A549 (cell line): ENCODE data around the gene CDC5L. TPM values are rescaled to one million over a fixed set of nuclear protein-coding genes. Genes with fewer than 3 reads are reported as not detected.

Source experiments
- ATAC-seq, 2 experiments: fragments of 200-7000 bp in 1 of 2; fragments of >200 bp in 1 of 2; cut with Nextera tagmentation in 1 of 2; cut with Tn5 transposase in 1 of 2; 3 replicates each; pipeline versions ENCODE4 v1.8.0 to v1.9.1; 2018 to 2020; ENCODE audit warnings: mild to moderate bottlenecking in 1 of 2, moderate library complexity in 1 of 2
- CTCF ChIA-PET: fragments of 300-600 bp; sonication (Branson Sonifier 250); formaldehyde crosslinking; extraction: SDS; loops from one replicate; lab custom pipeline; 2021; ENCODE audit warnings: antibody characterized with exemption, inconsistent platforms; lab: Yijun Ruan, JAX
- POLR2A ChIA-PET: fragments of 350-600 bp; formaldehyde crosslinking; extraction: SDS; loops from one replicate; lab custom pipeline; 2021; ENCODE audit warnings: antibody characterized with exemption, inconsistent platforms; lab: Yijun Ruan, JAX
- DNase-seq, 2 experiments: peaks; one replicate each; pipeline versions ENCODE4 v3.0.0 to v3.0.0-alpha.2; 2011 to 2016; ENCODE audit warnings: low read depth in 1 of 2, low spot score in 1 of 2
- FAIRE-seq: peaks from 2 replicates; lab custom pipeline; 2011; peaks lifted over from hg19 to GRCh38; lab: Jason Lieb, UNC
- H3K27ac ChIP-seq, 2 experiments: fragments of >200 bp; sonication (Bioruptor Twin); formaldehyde crosslinking; 3 replicates each; pipeline ENCODE4 v1.5.1; 2016 to 2017
- H3K4me1 ChIP-seq: fragments of >200 bp; sonication (Bioruptor Twin); formaldehyde crosslinking; 3 replicates; pipeline ENCODE4 v1.6.1; 2016
- H3K4me2 ChIP-seq: fragments of >200 bp; sonication (Bioruptor Twin); formaldehyde crosslinking; 3 replicates; pipeline ENCODE4 v1.6.1; 2016
- H3K4me3 ChIP-seq: fragments of >200 bp; sonication (Bioruptor Twin); formaldehyde crosslinking; 3 replicates; pipeline ENCODE4 v1.5.1; 2016
- H3K9me3 ChIP-seq: fragments of >200 bp; sonication (Bioruptor Twin); formaldehyde crosslinking; 3 replicates; pipeline ENCODE4 v1.6.1; 2016
- CBX2 ChIP-seq: fragments of 200-600 bp; sonication (generic); IDR thresholded peaks from 2 replicates; pipeline ENCODE4 v1.6.1; 2016; ENCODE audit warnings: low read depth, mild to moderate bottlenecking, borderline replicate concordance
- EP300 ChIP-seq, 2 experiments: fragments of >200 bp; sonication (Bioruptor Twin); formaldehyde crosslinking; IDR thresholded peaks; 2 replicates in 1 of 2; 3 replicates in 1 of 2; pipeline ENCODE4 v1.6.1; 2016 to 2017
- ESRRA ChIP-seq: fragments of 150-350 bp; IDR thresholded peaks from 2 replicates; pipeline ENCODE4 v1.6.1; 2014; ENCODE audit warnings: mild to moderate bottlenecking, low read length, borderline replicate concordance
- FOSB ChIP-seq: fragments of 250-450 bp; sonication (Bioruptor Pico); IDR thresholded peaks from 2 replicates; pipeline ENCODE4 v1.5.0; 2020; ENCODE audit warnings: mild to moderate bottlenecking, moderate library complexity
- FOXS1 ChIP-seq: fragments of 250-450 bp; sonication (Bioruptor Pico); IDR thresholded peaks from 2 replicates; pipeline ENCODE4 v1.5.0; 2020; ENCODE audit warnings: mild to moderate bottlenecking, moderate library complexity
- GATA3 ChIP-seq: IDR thresholded peaks from 2 replicates; pipeline ENCODE4 v1.6.1; 2012; ENCODE audit warnings: borderline replicate concordance
- HOXB5 ChIP-seq: fragments of 250-450 bp; sonication (Bioruptor Pico); IDR thresholded peaks from 2 replicates; pipeline ENCODE4 v1.5.0; 2020; ENCODE audit warnings: mild to moderate bottlenecking, moderate library complexity
- KDM5A ChIP-seq: fragments of 200-600 bp; sonication (generic); IDR thresholded peaks from 2 replicates; pipeline ENCODE4 v1.6.1; 2016; ENCODE audit warnings: antibody characterized with exemption, mild to moderate bottlenecking
- MYC ChIP-seq: IDR thresholded peaks from 2 replicates; pipeline ENCODE4 v1.6.1; 2012; ENCODE audit warnings: mild to moderate bottlenecking, inconsistent platforms, low read length, improper control_type of control experiment, borderline replicate concordance
- NPAS2 ChIP-seq: fragments of 250-450 bp; sonication (Bioruptor Pico); IDR thresholded peaks from 2 replicates; pipeline ENCODE4 v1.8.0; 2022; ENCODE audit warnings: mild to moderate bottlenecking, moderate library complexity, borderline replicate concordance
- PBX3 ChIP-seq: IDR thresholded peaks from 2 replicates; pipeline ENCODE4 v1.6.1; 2012
- PHF8 ChIP-seq: fragments of 200-600 bp; sonication (generic); IDR thresholded peaks from 2 replicates; pipeline ENCODE4 v1.6.1; 2016; ENCODE audit warnings: low read depth, mild to moderate bottlenecking, antibody characterized with exemption, moderate library complexity, borderline replicate concordance
- POLR2A ChIP-seq: IDR thresholded peaks from 2 replicates; pipeline ENCODE4 v1.6.1; 2012; ENCODE audit warnings: mild to moderate bottlenecking, low read length
- REST ChIP-seq: fragments of 200-600 bp; sonication (generic); IDR thresholded peaks from 2 replicates; pipeline ENCODE4 v1.6.1; 2016; ENCODE audit warnings: antibody characterized with exemption, mild to moderate bottlenecking, moderate library complexity
- SMC3 ChIP-seq: fragments of >200 bp; sonication (Bioruptor Twin); formaldehyde crosslinking; IDR thresholded peaks from 3 replicates; pipeline ENCODE4 v1.6.1; 2018; ENCODE audit warnings: inconsistent platforms
- WGBS: methylation state at CpG from one replicate; pipeline ENCODE4 v1.1.6; 2017; ENCODE audit errors: missing lambda C conversion rate; 5-methylcytosine and 5-hydroxymethylcytosine counted together
- polyA plus RNA-seq, 4 experiments: library from polyadenylated mRNA; depleted of rRNA in 3 of 4; stranded (reverse); fragments of >200 nt; fragmentation: RNase III in 1 of 4; extraction: RNeasy Plus Mini Kit Qiagen cat#74134 plus additional on column Dnase treatment in 1 of 4; gene quantifications; 2 replicates in 3 of 4; 3 replicates in 1 of 4; pipeline ENCODE4 v1.2.3, GENCODE V29; 2011 to 2017
- TF ChIP-seq, protein P1 (sequence below): fragments of >200 bp; sonication (Bioruptor Twin); formaldehyde crosslinking; IDR thresholded peaks from 3 replicates; pipeline ENCODE4 v1.5.1; 2016
- TF ChIP-seq, protein P2 (sequence below): fragments of 450-650 bp; IDR thresholded peaks from 2 replicates; pipeline ENCODE4 v1.6.1; 2014; ENCODE audit warnings: antibody characterized with exemption

The CDC5L gene
- polyA plus RNA-seq, 2 of the 4 experiments (the other 2 are of a cell fraction), result 12.8 to 20.5 TPM

- TF ChIP-seq, protein P1, sequence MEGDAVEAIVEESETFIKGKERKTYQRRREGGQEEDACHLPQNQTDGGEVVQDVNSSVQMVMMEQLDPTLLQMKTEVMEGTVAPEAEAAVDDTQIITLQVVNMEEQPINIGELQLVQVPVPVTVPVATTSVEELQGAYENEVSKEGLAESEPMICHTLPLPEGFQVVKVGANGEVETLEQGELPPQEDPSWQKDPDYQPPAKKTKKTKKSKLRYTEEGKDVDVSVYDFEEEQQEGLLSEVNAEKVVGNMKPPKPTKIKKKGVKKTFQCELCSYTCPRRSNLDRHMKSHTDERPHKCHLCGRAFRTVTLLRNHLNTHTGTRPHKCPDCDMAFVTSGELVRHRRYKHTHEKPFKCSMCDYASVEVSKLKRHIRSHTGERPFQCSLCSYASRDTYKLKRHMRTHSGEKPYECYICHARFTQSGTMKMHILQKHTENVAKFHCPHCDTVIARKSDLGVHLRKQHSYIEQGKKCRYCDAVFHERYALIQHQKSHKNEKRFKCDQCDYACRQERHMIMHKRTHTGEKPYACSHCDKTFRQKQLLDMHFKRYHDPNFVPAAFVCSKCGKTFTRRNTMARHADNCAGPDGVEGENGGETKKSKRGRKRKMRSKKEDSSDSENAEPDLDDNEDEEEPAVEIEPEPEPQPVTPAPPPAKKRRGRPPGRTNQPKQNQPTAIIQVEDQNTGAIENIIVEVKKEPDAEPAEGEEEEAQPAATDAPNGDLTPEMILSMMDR, result no peak
- TF ChIP-seq SMC3, result no peak
- TF ChIP-seq KDM5A, result no peak
Observed at GRCh38 chr6:44388135-44388487, 605 bp downstream of the CDC5L start (continued).

DNA sequence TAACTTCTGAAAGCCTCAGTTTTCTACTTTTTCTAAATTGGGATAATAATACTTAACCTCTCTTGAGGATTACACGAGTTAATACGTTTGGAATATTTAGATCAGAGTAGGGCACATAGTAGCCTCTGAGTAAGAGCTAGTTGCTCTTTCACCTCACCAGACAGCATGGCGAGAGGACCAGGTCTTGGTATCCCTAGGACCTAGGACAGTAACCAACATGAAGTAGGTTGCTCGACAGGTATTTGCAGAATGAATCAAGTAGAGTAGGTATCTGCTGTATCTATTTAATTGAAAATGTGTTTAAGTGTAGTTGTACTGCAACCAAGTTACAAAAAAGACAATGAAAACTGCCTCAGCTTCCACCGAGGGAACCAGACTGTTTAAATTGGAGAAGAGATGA is 1.4 kb downstream of the CDC5L start:
- 48% methylated on average over 5 of the region's 5 CpGs for WGBS

More for the DNA sequence above, 1.4 kb downstream of the CDC5L start:
- DNase-seq (no peak), ATAC-seq (no peak), FAIRE-seq (no peak)
- Histone ChIP-seq H3K4me1 (peaks cover 25% of the 10 kb centered on the region), H3K4me3 (peak overlapping the region; percentile 79), H3K4me2 (peak overlapping the region; percentile 94), H3K27ac (no peak overlapping the region), H3K9me3 (no peaks in the 10 kb centered on the region)
- ChIA-PET POLR2A (no interaction called here), CTCF (no interaction called here)
- TF ChIP-seq EP300 (IDR thresholded peaks at IDR 0.05) (no peak), PHF8 (no peak), HOXB5 (CRISPR knock-in tag) (no peak), MYC (no peak), NPAS2 (CRISPR knock-in tag) (no peak), REST (no peak), CBX2 (no peak), GATA3 (no peak), KDM5A (no peak), ESRRA (no peak), FOSB (no peak), POLR2A (no peak), FOXS1 (CRISPR knock-in tag) (no peak), PBX3 (no peak)
- TF ChIP-seq, protein P2, sequence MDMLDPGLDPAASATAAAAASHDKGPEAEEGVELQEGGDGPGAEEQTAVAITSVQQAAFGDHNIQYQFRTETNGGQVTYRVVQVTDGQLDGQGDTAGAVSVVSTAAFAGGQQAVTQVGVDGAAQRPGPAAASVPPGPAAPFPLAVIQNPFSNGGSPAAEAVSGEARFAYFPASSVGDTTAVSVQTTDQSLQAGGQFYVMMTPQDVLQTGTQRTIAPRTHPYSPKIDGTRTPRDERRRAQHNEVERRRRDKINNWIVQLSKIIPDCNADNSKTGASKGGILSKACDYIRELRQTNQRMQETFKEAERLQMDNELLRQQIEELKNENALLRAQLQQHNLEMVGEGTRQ, result no peak
